ENCODE data around the gene PGAP6. TPM values are rescaled to one million over a fixed set of nuclear protein-coding genes. Genes with fewer than 3 reads are reported as not detected.

The PGAP6 gene
- total and polyA plus RNA-seq, 2 of the 13 experiments (the other 11 are each of a cell fraction or from before 2014, with no cell fraction given) = 52.7 to 136 TPM

DNA sequence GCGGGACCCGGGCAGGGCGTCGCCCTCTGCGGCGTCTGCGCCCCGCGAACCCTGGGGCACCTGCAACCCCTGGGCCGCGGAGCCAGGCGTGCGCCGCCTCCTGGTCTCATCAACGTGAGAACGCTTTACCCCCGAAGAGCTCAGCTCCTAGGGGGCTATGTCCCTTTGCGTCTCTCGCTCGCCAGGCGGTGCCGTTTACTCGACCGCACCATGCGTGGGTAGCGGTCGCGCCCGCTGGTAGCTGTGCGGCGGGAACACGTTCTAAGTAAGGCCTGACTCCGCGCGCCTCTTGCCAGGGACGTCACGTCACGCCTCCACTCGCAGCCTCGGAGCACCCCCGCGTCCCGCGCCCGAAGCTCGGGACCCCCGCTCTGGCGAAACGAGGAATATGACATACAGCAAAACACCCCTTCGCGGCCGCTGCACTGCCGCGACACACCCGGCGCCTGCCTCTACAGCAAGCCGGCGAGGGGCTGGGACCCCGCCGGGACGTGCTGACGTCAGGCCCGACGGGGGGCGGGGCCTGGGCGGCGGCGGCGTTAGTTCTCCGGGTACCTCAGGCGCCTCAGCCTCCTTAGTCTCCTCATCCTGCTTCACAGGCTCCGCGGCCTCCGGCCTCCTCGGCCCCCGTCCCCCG, 43.4 kb upstream of the PGAP6 start, which contains the start of gene RAB11FIP3 (continued):
- TF ChIP-seq, protein P1, sequence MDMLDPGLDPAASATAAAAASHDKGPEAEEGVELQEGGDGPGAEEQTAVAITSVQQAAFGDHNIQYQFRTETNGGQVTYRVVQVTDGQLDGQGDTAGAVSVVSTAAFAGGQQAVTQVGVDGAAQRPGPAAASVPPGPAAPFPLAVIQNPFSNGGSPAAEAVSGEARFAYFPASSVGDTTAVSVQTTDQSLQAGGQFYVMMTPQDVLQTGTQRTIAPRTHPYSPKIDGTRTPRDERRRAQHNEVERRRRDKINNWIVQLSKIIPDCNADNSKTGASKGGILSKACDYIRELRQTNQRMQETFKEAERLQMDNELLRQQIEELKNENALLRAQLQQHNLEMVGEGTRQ (IDR thresholded peaks at IDR 0.05; ENCODE audit: low read depth, low read length) = no peak
- TF ChIP-seq, protein P1 (CRISPR knock-in tag; IDR thresholded peaks at IDR 0.05; ENCODE audit: borderline replicate concordance) = no peak
- TF ChIP-seq, protein P2, sequence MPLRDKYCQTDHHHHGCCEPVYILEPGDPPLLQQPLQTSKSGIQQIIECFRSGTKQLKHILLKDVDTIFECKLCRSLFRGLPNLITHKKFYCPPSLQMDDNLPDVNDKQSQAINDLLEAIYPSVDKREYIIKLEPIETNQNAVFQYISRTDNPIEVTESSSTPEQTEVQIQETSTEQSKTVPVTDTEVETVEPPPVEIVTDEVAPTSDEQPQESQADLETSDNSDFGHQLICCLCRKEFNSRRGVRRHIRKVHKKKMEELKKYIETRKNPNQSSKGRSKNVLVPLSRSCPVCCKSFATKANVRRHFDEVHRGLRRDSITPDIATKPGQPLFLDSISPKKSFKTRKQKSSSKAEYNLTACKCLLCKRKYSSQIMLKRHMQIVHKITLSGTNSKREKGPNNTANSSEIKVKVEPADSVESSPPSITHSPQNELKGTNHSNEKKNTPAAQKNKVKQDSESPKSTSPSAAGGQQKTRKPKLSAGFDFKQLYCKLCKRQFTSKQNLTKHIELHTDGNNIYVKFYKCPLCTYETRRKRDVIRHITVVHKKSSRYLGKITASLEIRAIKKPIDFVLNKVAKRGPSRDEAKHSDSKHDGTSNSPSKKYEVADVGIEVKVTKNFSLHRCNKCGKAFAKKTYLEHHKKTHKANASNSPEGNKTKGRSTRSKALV (CRISPR knock-in tag; IDR thresholded peaks at IDR 0.05) = peak; percentile 82
- TF ChIP-seq KLF11 (CRISPR knock-in tag; IDR thresholded peaks at IDR 0.05) (0 out of 2 replicates have a peak, but pooled peaks have one; percentile 31), CAMTA2 (CRISPR knock-in tag; IDR thresholded peaks at IDR 0.05; ENCODE audit: borderline replicate concordance) (peak; percentile 70; the same call in 1 of the 2 replicates), AGO1 (IDR thresholded peaks at IDR 0.05; ENCODE audit: low read depth, low read length, poor library complexity, severe bottlenecking) (peak; percentile 13), ZNF234 (CRISPR knock-in tag; conservative IDR thresholded peaks at IDR 0.05) (0 out of 2 replicates have a peak, but pooled peaks have one; percentile 78), ZNF225 (CRISPR knock-in tag; IDR thresholded peaks at IDR 0.05) (peak; percentile 90; the same call in 1 of the 2 replicates), PHF8 (CRISPR knock-in tag; IDR thresholded peaks at IDR 0.05) (peak; percentile 82), MTA3 (CRISPR knock-in tag; IDR thresholded peaks at IDR 0.05) (no peak), KLF13 (CRISPR knock-in tag; IDR thresholded peaks at IDR 0.05) (0 out of 2 replicates have a peak, but pooled peaks have one; percentile 74), SPEN (CRISPR knock-in tag; IDR thresholded peaks at IDR 0.05; ENCODE audit: low read depth) (peak; percentile 25; the same call in 1 of the 2 replicates), ETV5 (CRISPR knock-in tag; IDR thresholded peaks at IDR 0.05; ENCODE audit: borderline replicate concordance) (peak; percentile 8; the same call in 1 of the 2 replicates), PHF20 (CRISPR knock-in tag; IDR thresholded peaks at IDR 0.05) (no peak), MEIS1 (CRISPR knock-in tag; IDR thresholded peaks at IDR 0.05; ENCODE audit: borderline replicate concordance) (peak; percentile 40; the same call in 1 of the 2 replicates), ZFY (CRISPR knock-in tag; IDR thresholded peaks at IDR 0.05) (peak; percentile 81)
- TF ChIP-seq, protein P3, sequence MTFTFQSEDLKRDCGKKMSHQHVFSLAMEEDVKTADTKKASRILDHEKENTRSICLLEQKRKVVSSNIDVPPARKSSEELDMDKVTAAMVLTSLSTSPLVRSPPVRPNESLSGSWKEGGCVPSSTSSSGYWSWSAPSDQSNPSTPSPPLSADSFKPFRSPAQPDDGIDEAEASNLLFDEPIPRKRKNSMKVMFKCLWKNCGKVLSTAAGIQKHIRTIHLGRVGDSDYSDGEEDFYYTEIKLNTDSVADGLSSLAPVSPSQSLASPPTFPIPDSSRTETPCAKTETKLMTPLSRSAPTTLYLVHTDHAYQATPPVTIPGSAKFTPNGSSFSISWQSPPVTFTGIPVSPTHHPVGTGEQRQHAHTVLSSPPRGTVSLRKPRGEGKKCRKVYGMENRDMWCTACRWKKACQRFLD (CRISPR knock-in tag; IDR thresholded peaks at IDR 0.05; ENCODE audit: borderline replicate concordance) = peak; percentile 77; the same call in 1 of the 2 replicates
- TF ChIP-seq, protein P4, sequence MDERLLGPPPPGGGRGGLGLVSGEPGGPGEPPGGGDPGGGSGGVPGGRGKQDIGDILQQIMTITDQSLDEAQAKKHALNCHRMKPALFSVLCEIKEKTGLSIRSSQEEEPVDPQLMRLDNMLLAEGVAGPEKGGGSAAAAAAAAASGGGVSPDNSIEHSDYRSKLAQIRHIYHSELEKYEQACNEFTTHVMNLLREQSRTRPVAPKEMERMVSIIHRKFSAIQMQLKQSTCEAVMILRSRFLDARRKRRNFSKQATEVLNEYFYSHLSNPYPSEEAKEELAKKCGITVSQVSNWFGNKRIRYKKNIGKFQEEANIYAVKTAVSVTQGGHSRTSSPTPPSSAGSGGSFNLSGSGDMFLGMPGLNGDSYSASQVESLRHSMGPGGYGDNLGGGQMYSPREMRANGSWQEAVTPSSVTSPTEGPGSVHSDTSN (CRISPR knock-in tag; IDR thresholded peaks at IDR 0.05) = no peak
- TF ChIP-seq, protein P5, sequence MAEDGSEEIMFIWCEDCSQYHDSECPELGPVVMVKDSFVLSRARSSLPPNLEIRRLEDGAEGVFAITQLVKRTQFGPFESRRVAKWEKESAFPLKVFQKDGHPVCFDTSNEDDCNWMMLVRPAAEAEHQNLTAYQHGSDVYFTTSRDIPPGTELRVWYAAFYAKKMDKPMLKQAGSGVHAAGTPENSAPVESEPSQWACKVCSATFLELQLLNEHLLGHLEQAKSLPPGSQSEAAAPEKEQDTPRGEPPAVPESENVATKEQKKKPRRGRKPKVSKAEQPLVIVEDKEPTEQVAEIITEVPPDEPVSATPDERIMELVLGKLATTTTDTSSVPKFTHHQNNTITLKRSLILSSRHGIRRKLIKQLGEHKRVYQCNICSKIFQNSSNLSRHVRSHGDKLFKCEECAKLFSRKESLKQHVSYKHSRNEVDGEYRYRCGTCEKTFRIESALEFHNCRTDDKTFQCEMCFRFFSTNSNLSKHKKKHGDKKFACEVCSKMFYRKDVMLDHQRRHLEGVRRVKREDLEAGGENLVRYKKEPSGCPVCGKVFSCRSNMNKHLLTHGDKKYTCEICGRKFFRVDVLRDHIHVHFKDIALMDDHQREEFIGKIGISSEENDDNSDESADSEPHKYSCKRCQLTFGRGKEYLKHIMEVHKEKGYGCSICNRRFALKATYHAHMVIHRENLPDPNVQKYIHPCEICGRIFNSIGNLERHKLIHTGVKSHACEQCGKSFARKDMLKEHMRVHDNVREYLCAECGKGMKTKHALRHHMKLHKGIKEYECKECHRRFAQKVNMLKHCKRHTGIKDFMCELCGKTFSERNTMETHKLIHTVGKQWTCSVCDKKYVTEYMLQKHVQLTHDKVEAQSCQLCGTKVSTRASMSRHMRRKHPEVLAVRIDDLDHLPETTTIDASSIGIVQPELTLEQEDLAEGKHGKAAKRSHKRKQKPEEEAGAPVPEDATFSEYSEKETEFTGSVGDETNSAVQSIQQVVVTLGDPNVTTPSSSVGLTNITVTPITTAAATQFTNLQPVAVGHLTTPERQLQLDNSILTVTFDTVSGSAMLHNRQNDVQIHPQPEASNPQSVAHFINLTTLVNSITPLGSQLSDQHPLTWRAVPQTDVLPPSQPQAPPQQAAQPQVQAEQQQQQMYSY (CRISPR knock-in tag; IDR thresholded peaks at IDR 0.05) = 0 out of 2 replicates have a peak, but pooled peaks have one; percentile 36
